Effector memory CD4-positive, alpha-beta T cell (primary cell): ENCODE measurements around the gene UBL7.

Experiments used
- DNase-seq, 3 donors: peaks; one replicate each; pipeline ENCODE4 v3.0.0-alpha.2; 2020
- H3K27ac ChIP-seq: 2 replicates; pipeline ENCODE4 v1.7.0; 2013; ENCODE audit warnings: mild to moderate bottlenecking, low read length, moderate library complexity; ENCODE audit not compliant: insufficient read depth, poor library complexity, severe bottlenecking
- H3K27me3 ChIP-seq: replicated peaks from 2 replicates; pipeline ENCODE4 v1.7.0; 2013; ENCODE audit warnings: mild to moderate bottlenecking, low read length; ENCODE audit not compliant: insufficient read depth, control insufficient read depth, poor library complexity, severe bottlenecking
- H3K36me3 ChIP-seq: 2 replicates; pipeline ENCODE4 v1.7.0; 2013; ENCODE audit warnings: mild to moderate bottlenecking, low read length, moderate library complexity; ENCODE audit not compliant: control insufficient read depth, insufficient read depth
- H3K4me1 ChIP-seq: 2 replicates; pipeline ENCODE4 v1.7.0; 2013; ENCODE audit warnings: low read length, mild to moderate bottlenecking; ENCODE audit not compliant: control insufficient read depth, insufficient read depth, poor library complexity, severe bottlenecking
- H3K4me3 ChIP-seq: 2 replicates; pipeline ENCODE4 v1.7.0; 2013; ENCODE audit warnings: low read length, low read depth, mild to moderate bottlenecking; ENCODE audit not compliant: insufficient read depth, poor library complexity, severe bottlenecking
- H3K9me3 ChIP-seq: 2 replicates; pipeline ENCODE4 v1.7.0; 2013; ENCODE audit warnings: mild to moderate bottlenecking, low read length, moderate library complexity; ENCODE audit not compliant: control insufficient read depth

Gene UBL7

GRCh38 chr15:74453925-74454763 lies 6.8 kb downstream of the UBL7 start:
- H3K27ac ChIP-seq: no peak overlapping the region
- no peaks in the 10 kb centered on the region for H3K27me3 ChIP-seq
- no peaks in the 10 kb centered on the region for H3K4me1 ChIP-seq
- H3K36me3 ChIP-seq: peaks cover 60% of the 10 kb centered on the region
- no peak for DNase-seq
- H3K4me3 ChIP-seq: no peak overlapping the region
- no peaks in the 10 kb centered on the region for H3K9me3 ChIP-seq

- Histone ChIP-seq H3K9me3 (no peaks in the 10 kb centered on the region), H3K4me3 (no peak overlapping the region), H3K4me1 (no peaks in the 10 kb centered on the region), H3K27ac (no peak overlapping the region), H3K27me3 (no peaks in the 10 kb centered on the region), H3K36me3 (peaks cover 72% of the 10 kb centered on the region)
- no peak for DNase-seq
Observed at GRCh38 chr15:74451861-74452835, 8.8 kb downstream of the UBL7 start.

GRCh38 chr15:74451322-74451721 lies 9.6 kb downstream of the UBL7 start:
- Histone ChIP-seq H3K9me3 (no peaks in the 10 kb centered on the region), H3K4me3 (no peak overlapping the region), H3K4me1 (no peaks in the 10 kb centered on the region), H3K27me3 (no peaks in the 10 kb centered on the region), H3K27ac (no peak overlapping the region), H3K36me3 (peaks cover 69% of the 10 kb centered on the region)
- DNase-seq: no peak

- H3K4me3 ChIP-seq: no peak overlapping the region
Observed at GRCh38 chr15:74449643-74450205, 11.2 kb downstream of the UBL7 start.

GRCh38 chr15:74449095-74449494 lies 11.9 kb downstream of the UBL7 start:
- Histone ChIP-seq H3K27me3 (no peaks in the 10 kb centered on the region), H3K4me3 (no peak overlapping the region), H3K27ac (no peak overlapping the region), H3K9me3 (no peaks in the 10 kb centered on the region), H3K36me3 (peaks cover 80% of the 10 kb centered on the region), H3K4me1 (no peaks in the 10 kb centered on the region)
- DNase-seq: no peak

More at GRCh38 chr15:74449643-74450205, 11.2 kb downstream of the UBL7 start:
- H3K27ac ChIP-seq: no peak overlapping the region
- no peak for DNase-seq
- no peaks in the 10 kb centered on the region for H3K27me3 ChIP-seq
- H3K9me3 ChIP-seq: no peaks in the 10 kb centered on the region
- peaks cover 74% of the 10 kb centered on the region for H3K36me3 ChIP-seq
- no peaks in the 10 kb centered on the region for H3K4me1 ChIP-seq

GRCh38 chr15:74445816-74446763 lies 14.9 kb downstream of the UBL7 start:
- H3K36me3 ChIP-seq: peaks cover 58% of the 10 kb centered on the region
- H3K27ac ChIP-seq: no peak overlapping the region
- no peaks in the 10 kb centered on the region for H3K9me3 ChIP-seq
- H3K4me3 ChIP-seq: no peak overlapping the region
- no peak for DNase-seq
- no peaks in the 10 kb centered on the region for H3K27me3 ChIP-seq
- H3K4me1 ChIP-seq: no peaks in the 10 kb centered on the region

- no peak for DNase-seq
- H3K9me3 ChIP-seq: no peaks in the 10 kb centered on the region
- no peak overlapping the region for H3K4me3 ChIP-seq
- H3K36me3 ChIP-seq: peaks cover 41% of the 10 kb centered on the region
- no peaks in the 10 kb centered on the region for H3K27me3 ChIP-seq
- no peak overlapping the region for H3K27ac ChIP-seq
- no peaks in the 10 kb centered on the region for H3K4me1 ChIP-seq
Observed at GRCh38 chr15:74444106-74445062, 16.6 kb downstream of the UBL7 start.

- no peak overlapping the region for H3K4me3 ChIP-seq
- no peak for DNase-seq
Observed at GRCh38 chr15:74443100-74443909, 17.7 kb downstream of the UBL7 start.

More at GRCh38 chr15:74443100-74443909, 17.7 kb downstream of the UBL7 start:
- no peak overlapping the region for H3K27ac ChIP-seq
- H3K27me3 ChIP-seq: no peaks in the 10 kb centered on the region
- H3K9me3 ChIP-seq: no peaks in the 10 kb centered on the region
- H3K4me1 ChIP-seq: no peaks in the 10 kb centered on the region
- H3K36me3 ChIP-seq: peaks cover 30% of the 10 kb centered on the region
